Measurements from ENCODE around the gene ZFYVE26.

GRCh38 chr14:67765192-67765834 lies 51.1 kb downstream of the ZFYVE26 start:
- TF ChIP-seq CTCF (IDR thresholded peaks at IDR 0.05) (no peak), POLR2A (IDR thresholded peaks at IDR 0.05) (no peak)
